Posterior vena cava (tissue), 2 donors: ENCODE results near the gene PCK2. TPM values are rescaled to one million over a fixed set of nuclear protein-coding genes. Genes with fewer than 3 reads are reported as not detected.
A peak's percentile ranks its signal among the peaks of the same experiment; 100 is the strongest.
"Not testable (repeated sequence)": the region's sequence is repeated elsewhere in the genome, so short reads cannot be mapped to it uniquely, and the experiment has no call there.

Source experiments
- DNase-seq: peaks from one replicate; pipeline ENCODE4 v3.0.0-alpha.2; 2020; ENCODE audit warnings: low spot score
- intact Hi-C, 2 donors: fragments of 100-400 bp; cut with DNase I; formaldehyde crosslinking; loops; one replicate each; pipeline versions ENCODE4 v1.14.1 to v1.14.2; 2022 to 2023
- long read RNA-seq, 2 donors: library from polyadenylated mRNA; unstranded; transcript quantifications; one replicate each; pipeline ENCODE4 v2.0.0, GENCODE V29; 2020 to 2021
- total RNA-seq, 2 donors: library from RNA; stranded (reverse); fragmentation: NEBNext Ultra II Directional; extraction: Animal tissue kit (Norgen Biotek cat#: 25700); gene quantifications; one replicate each; pipeline ENCODE4 v1.2.1, GENCODE V29; 2021
- donor health status: DM: yes; HTN: yes; CAD: no.
- donor health status: DM: yes; HTN: yes; CAD: no.

Gene PCK2
- total RNA-seq, result 10 to 100 TPM; 18.8 to 27.4 TPM
- long read RNA-seq, donor 1, transcript PCK2-201 (10 exons, 2,357 nt), result major isoform, 15 of 33 reads
- long read RNA-seq, donor 1, partial matches to known transcripts, result 9 of 33 reads
- long read RNA-seq, donor 1, other reads (novel, unspliced or antisense), result 7 of 33 reads
- long read RNA-seq, donor 2, transcript PCK2-201 (10 exons, 2,357 nt), result major isoform, 38 of 71 reads
- long read RNA-seq, donor 2, partial matches to known transcripts, result 5 of 71 reads
- long read RNA-seq, donor 2, other reads (novel, unspliced or antisense), result 23 of 71 reads

- intact Hi-C loops, result no loop called here
- DNase-seq, result peak; percentile 98
These were observed at the start of gene PCK2 for GRCh38 chr14:24093901-24094840. TSS of gene PCK2 (plus strand) at chr14:24094311. CDS start at chr14:24094406, 95 bp downstream.

- not testable (repeated sequence) for DNase-seq
- intact Hi-C loops, result loop anchor here in 1 of 2 donors (5.0 kb wide), 1 partner anchor 1527 kb away; no protein-coding TSS in a partner anchor
These were observed 45.1 kb upstream of the PCK2 start for GRCh38 chr14:24049002-24049401.

- intact Hi-C loops, DNase-seq: not testable (repeated sequence)
These were observed 43.4 kb upstream of the PCK2 start for GRCh38 chr14:24050753-24051152.

GRCh38 chr14:24051176-24051788, 42.8 kb upstream of the PCK2 start:
- intact Hi-C loops, result no loop called here
- DNase-seq, result no peak

DNA sequence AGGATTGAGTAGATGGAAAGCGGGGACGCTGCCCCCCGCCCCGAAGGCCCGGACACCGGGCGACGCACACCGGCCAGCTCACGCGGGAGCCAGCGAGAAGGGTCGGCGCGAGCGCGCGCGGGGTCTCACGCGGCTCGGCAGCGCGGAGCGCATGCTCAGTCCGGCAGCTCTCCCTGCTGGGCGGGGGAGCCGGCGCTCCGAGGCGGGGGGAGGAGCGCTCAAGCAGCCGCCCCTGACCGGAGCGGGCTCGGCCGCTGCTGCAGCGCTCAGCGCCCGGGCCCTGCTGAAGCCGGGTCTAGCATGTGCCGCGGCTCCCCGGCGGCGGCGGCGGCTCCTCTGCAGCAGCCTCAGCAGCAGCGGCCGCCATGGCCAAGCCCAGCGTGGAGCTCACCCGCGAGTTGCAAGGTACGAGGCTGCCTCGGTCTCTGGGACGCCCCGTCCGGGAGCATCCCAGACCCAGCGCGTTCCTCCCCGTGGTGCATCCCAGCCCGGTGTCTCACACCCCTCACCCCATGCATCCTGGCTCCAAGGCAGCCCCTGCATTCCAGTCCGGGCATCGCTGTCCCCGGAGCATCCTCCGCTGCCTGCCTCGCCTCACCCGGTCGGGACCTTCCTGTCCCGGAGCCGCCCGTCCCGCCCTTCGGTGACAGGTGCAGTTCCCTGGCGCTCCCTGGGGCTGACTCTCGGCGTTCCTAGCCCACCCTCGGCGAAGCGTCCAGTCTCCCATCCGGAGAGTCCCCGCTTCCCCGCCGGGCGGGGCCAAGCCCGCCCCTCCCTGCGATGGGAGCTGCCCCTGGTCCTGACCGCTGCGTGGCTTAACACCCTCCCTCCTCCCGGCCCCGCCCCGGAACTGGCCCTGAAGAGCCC, 42.1 kb upstream of the PCK2 start, which contains the start of gene CARMIL3:
TSS of gene CARMIL3 (plus strand) at position 221 of the 867 bp plus-strand sequence. CDS start at position 366, 145 bp downstream.
- peak; percentile 88 for DNase-seq
- intact Hi-C loops, result no loop called here

DNA sequence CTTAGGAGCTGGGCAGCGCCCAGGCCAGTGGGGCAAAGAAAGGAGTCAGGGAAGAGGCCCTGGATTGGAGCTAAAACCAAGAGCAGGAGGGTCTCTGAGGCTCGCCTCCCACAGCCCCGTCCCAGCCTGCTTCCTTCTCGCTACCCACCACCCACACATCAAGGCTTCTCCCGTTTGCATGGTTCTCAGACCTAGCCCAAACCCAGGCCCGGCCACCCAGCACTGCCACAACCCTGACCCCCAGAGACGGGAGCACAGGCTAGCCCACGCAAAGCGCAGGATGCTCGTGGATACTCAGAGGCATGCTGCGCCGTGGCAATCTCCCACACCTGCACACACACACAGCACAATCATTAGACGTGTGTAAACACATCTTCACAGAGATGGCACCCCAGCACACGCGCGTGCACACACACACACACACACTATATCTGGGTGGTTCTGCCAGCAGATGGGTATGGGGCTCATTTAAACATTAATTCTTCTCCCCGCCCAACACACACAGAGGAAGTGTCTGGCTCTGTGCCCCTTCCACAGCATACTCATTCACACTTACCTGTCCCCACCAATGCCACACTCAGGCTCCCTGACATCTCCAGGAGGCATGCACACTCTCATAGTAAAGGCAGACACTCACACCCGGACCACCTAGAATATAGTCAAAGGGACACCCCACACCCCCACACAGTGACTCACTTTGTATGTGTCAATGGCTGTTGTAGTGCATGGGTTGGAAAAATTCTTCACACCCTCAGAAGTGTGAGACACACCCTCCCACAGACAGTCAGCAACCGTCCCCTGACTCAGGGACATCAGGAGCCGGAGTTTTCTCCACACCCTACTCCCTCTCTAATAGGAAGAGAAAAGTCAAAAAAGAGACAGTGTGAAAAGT, 41.2 kb upstream of the PCK2 start:
- peak; percentile 38 for DNase-seq
- intact Hi-C loops, result no loop called here

GRCh38 chr14:24053548-24054323, 40.4 kb upstream of the PCK2 start:
- intact Hi-C loops, result no loop called here
- DNase-seq, result peak; percentile 59

DNA sequence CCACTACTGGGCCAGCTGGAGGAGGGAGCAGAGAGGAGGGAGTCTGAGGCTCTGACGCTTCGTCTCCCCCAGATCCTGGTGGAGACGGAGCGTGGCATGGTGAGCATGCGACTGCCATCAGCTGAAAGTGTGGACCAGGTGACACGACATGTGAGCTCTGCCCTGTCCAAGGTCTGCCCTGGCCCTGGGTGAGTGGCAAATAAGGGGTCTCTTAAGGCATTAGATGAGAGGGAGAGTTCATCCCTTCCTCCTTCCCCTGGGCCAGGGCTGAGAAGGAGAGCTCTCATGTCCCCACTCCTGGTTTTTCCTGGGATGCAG, 39.8 kb upstream of the PCK2 start:
- intact Hi-C loops, result no loop called here
- peak; percentile 41 for DNase-seq

DNA sequence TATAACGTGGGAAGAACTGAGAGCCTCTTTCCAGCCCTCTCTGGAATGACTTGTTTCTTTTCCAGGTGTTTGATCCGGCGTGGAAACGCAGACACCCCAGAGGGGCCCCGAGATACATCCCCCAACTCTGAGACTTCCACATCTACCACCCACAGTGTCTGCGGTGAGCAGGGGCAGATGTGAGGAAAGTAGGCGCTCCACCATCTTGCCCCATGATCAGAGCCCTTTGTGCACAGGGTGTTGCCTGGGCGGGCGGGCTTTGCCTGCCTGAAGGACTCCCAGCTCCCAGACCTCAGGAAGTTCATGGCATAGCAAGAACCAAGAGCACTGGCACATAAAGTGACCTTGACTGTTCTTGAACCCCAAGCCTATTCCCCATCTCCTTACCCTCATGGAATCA, 39.5 kb upstream of the PCK2 start:
- DNase-seq, result peak; percentile 56
- intact Hi-C loops, result no loop called here

DNA sequence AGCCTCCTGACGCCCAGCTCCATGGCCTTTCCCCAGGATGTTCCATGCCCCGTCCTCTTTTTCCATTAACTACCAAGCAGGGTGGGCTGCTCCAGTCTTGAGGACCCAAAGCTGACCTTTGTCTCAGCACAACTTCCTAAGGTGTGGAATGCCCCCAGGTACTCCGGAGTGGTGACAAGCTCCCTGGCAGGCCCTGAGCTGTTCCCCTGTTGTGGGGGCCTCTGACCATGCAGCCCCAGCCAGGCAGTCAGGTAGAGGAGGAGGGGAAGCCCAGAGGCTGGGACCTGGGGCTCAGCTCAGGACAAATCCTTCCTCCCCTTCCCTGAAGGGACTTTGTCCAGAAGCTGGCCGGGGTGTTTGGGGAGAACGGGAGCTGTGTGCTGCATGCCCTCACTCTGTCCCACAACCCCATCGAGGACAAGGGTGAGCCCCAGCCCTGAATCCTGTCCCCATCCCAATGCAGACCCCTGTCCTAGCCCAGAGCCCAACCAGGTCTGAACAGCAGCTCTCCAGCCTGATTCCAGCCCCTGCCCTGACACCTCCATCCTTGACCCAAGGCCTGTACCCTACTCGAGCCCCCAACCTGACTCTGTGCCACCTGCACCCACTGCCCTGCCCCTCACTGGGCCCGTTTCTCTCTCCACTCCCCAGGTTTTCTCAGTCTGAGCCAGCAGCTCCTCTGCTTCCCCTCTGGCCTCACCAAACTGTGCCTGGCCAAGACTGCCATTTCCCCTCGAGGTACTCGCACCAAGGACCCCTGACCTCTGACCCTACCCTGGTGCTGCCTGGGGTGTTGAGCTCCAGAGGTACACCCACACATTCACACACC, 37.9 kb upstream of the PCK2 start:
- intact Hi-C loops, result no loop called here
- peak; percentile 77 for DNase-seq

DNA sequence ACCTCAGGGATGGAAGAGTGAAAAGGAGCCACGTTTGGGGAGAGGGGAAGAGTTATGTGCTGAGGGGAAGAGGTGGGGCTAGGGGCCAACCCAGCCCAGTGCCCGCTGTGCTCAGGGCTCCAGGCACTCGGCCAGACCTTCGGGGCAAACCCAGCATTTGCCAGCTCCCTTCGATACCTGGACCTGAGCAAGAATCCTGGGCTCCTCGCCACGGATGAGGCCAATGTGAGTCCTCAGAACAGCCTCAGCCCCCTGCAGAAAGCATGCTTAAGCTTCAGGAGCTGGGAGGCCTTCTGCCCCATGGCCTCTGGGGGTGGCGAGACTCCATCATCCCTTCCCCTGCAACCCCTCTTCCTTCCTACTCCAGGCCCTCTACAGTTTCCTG, 37.3 kb upstream of the PCK2 start:
- peak; percentile 70 for DNase-seq
- intact Hi-C loops, result no loop called here

- intact Hi-C loops, result no loop called here
- DNase-seq, result peak; percentile 55
These were observed 36.8 kb upstream of the PCK2 start for GRCh38 chr14:24057271-24057670.

DNA sequence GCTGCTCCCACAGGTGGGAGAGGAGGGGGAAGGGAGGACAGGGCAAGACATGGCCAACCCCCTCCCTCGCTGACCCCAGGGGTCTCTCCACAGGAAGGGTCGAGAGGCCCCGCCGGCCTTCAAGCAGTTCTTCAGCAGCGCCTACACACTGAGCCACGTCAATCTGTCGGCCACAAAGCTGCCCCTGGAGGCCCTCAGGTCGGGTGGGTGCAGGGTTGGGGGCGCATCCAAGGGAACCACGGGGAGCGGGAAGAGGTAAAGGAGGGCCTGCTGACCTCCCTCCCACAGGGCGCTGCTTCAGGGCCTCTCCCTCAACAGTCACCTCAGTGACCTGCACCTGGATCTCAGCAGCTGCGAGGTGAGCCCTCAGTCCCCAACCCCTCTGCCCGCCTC, 36.2 kb upstream of the PCK2 start:
- peak; percentile 78 for DNase-seq
- intact Hi-C loops, result no loop called here

- intact Hi-C loops, result no loop called here
- DNase-seq, result peak; percentile 81
These were observed 35.7 kb upstream of the PCK2 start for GRCh38 chr14:24058260-24058950.

GRCh38 chr14:24058951-24059475, 35.1 kb upstream of the PCK2 start:
- intact Hi-C loops, result no loop called here
- DNase-seq, result peak; percentile 54
